NOMO-1 treated with dmso at 0.1 percent for 144 hours (cell line): ENCODE results near the gene INTS3.

ENCODE experiments used
- DNase-seq: peaks from one replicate; lab custom pipeline; 2025; ENCODE audit not compliant: unreplicated experiment; lab: John Stamatoyannopoulos, UW

Gene INTS3

DNA sequence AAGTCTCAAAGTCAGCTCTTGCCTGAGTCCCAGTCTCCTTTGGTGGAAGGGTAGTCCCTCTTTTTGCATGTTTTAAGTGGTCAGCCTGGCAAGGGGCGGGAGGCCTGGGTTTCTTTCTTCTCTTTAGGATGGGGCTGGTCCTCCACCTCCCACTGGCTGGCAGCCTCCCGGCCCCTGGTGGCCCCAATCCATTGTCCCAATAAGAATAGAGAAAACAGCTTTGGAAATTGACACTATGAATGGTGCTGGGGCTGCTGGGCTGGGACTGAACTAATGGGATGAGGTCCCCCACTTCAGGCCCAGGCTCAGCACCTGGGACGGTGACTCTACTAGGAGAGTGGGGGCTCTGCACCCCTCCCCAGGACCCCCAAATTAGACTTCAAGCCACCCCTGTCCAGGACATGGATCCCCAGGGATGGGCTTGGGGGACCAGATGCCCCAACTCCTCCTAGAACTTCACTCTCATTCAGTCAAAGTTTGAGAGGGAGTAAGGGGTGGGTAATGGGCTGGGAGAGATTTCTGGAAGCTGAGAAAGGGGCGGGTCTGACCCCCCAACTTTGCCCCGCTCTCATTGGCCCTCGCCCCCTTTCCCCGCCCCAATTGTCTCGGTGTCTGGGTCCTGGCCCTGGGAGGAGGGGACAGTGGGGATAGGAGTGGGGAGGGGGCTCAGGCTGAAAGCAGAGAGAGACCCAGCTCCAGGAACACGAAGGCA is 65.6 kb downstream of the INTS3 start:
- no peak for DNase-seq

DNA sequence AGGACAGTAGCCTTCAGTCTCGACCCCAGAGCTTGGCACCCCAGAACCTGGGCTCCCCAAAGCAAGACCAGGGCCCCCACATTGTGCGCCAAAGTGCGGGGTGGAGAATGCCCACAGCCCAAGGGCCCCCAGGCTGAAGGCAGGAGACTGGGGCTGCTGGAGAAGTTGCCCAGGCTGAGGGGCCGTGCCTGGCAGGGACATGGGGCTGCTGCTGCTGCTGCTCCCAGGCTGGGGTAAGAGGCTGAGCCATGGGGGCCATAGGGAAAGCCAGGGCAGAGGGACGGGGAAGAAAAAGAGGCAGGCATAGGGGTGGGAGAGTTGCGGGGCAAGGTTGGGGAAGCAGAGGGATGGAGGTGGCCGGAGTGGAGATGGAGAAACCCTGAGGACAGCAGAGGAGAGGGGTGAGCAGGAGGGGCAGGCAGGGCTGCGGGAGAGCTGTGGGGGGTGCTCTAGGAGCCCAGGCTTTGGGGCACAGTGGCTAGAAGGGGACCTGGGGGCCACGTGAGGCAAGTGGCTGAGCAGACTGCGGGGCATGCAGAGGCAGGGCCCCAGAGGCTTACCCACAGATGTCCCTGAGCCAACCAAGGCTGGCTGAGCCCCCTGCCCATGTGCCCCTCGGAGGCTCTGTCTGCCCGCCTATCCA is 66.2 kb downstream of the INTS3 start:
- DNase-seq, result no peak

DNA sequence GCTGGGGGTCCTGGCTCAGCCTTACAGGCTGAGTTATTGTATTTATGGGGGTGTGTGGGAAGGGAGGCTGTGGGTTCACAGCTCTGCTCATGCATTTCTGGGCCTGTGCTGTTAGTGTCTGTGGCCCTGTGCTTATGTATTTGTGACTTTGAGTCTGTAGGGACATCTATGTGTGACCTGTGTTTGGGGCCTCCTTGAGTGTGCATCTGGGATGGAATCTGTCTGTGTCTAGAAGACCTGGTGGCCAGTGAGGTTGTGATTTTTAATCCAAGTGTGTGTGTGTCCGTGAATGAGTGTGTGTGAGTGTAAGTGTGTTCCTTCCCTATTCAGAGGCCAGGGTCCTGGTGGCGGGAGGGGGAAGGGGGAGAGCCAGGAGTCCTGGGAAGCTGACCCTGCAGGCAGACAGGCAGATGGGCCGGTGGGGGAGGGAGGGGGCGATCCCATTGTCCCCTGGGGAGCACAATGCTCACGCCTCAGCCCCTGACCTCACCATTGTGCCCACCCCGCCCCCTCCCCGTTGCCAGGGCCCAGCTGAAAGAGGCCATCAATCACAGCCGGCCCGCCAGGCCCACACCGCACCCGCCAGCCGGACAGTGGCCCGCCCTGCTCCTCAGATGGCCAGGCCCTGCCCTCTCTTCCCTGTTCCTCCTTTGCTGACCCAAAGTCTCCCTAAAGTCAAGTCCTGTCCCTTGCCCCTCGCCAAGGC is 66.9 kb downstream of the INTS3 start:
- no peak for DNase-seq

DNA sequence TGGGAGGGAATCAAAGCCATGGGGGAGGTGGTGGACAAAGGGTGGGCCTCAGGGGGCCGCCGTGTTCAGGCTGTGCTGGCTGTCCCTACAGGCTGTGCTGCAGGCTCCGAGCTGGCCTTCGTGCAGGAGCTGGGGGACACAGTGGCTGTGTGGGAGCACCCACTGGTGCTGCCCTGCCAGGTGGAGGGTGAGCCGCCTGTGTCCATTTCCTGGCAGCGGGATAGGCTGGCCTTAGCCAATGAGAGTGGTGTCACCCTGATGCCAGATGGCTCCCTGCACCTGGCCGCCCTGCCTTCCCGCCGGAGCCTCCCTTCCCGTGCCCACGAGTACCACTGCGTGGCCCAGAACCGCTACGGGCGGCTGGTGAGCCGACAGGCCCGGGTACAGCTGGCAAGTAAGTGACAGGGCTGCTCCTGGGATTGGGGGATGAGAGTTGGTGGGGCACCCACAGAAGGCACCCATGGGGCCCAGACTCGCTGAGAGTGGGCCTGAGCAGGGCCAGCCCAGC is 67.5 kb downstream of the INTS3 start:
- no peak for DNase-seq

- no peak for DNase-seq
Measured at GRCh38 chr1:153795934-153796785, 68.3 kb downstream of the INTS3 start.

GRCh38 chr1:153796786-153797659 is 69.2 kb downstream of the INTS3 start:
- DNase-seq, result peak; percentile 43

- DNase-seq, result no peak
Measured at GRCh38 chr1:153798468-153798780, 70.6 kb downstream of the INTS3 start.

DNA sequence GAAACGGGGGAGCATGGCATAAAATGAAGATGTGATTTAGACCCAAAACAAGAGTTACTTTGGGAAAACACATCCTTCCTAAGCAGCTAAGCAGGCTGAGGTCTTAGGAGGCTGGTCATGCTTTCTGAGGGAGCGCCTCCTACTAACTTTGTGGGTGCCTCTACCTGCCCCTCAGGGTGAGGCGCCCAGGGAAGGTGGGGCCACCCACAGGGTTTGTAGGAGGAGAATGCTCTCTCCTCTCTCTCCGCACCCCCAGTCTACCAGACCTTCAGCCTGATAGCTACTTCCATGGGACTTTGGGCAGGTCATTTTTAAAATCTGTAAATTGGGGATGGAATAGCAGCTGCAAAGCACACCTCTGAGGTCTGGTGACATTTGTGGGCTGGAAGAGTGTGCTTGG is 71.2 kb downstream of the INTS3 start:
- DNase-seq, result no peak

DNA sequence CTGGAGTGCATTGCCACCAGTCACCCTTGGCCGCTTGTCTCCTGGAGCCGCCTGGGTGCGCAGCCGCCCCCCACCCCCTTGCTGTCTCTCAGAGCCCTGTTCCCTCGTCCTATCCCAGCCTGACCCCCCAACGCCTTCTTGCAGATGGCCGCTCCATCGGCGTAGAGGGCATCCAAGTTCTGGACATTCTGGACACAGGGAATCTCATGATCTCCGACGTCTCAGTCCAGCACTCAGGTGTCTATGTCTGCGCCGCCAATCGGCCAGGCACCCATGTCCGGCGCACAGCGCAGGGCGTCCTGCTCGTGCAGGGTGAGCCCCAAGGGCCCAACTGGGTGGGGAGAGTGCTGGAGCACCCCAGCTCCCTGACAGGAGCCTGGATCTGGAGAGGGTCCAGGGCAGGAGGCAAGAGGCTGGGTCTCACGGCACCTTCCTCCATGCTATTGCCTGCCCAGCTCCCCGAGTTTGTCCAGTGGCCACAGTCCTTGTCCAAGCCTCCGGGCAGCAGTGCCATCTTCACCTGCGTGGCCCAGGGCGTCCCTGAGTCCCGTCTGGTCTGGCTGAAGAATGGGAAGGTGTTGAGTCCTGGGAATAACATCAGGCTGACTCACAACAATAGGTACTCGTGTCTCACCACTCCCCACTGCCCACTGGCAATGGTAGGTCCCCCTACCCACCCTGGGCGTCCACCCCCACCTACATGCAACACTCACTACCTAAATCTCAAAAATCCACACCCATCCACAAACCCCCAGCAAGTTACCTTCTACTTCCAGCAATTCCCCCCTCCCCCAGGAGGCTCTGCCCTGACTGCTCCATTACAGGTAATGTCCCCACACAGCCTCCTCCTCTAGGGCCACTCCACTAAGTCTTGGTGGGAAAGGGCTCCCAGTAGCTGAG is 72.0 kb downstream of the INTS3 start:
- DNase-seq, result no peak

DNA sequence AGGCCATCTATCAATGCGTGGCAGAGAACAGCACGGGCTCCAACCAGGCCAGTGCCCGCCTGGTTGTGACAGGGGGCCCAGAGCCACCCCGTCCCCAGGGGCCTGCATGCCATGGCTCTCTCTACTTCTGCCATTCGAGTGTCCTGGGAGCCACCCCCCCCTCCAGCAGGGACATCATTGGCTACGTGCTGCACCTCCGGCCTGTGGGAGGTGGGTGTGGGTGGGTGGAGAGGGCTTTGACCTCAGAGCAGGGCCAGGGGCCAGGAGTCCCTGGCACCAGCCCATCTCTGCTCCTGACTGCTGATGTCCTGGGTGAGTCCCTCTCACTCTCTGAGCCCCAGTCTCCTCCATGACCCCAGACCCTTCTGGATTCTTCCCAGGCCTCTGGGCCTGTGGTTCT is 72.7 kb downstream of the INTS3 start:
- no peak for DNase-seq

DNA sequence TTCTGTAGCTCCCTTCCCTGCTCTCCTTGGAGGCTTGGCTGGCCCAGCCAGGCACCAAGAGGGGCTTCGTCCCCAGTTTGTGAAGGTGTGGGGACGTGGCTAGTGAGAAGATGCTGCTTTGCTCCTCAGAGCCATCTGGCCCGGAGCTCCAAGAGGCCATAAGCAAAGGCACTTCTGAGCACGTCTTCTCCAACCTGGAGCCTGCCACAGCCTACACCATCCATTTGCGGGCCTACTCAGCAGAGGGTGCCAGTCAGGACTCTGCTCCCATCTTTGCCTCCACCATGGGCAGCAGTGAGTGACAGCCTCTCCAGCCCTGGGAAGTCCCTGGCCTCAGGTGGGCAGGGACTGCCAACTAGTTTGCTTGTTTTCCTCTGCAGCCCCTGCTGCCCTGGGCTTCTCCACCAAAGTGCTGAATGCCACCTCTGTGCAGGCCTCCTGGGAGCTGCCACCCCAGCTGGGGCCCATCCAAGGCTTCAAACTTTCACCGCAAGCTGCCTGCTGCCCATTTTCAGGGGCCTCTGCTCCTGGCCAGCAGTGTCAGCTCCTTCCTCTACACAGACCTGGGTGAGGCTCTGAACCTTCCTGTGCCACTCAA is 73.3 kb downstream of the INTS3 start:
- no peak for DNase-seq

- DNase-seq, result no peak
Measured at GRCh38 chr1:153801786-153802697, 74.2 kb downstream of the INTS3 start.

GRCh38 chr1:153803470-153804056 is 75.7 kb downstream of the INTS3 start:
- DNase-seq, result no peak

DNA sequence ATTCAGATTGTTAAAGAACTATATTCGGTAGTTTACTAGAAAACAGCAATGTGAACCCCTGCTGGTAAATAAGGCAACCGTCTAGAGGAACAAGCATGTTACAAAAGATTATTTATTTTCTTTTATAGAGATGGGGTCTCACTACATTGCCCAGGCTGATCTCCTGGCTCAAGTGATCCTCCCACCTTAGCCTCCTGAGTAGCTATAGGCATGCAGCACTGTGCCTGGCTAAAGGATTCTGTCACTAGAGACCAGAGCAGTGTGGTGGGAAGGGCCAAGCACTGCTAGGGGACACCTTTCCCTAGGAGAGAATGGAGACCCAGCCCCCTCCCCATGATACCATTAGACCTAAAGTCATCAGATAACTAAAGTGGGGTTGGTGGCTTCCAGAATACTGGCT is 76.3 kb downstream of the INTS3 start:
- no peak for DNase-seq

DNA sequence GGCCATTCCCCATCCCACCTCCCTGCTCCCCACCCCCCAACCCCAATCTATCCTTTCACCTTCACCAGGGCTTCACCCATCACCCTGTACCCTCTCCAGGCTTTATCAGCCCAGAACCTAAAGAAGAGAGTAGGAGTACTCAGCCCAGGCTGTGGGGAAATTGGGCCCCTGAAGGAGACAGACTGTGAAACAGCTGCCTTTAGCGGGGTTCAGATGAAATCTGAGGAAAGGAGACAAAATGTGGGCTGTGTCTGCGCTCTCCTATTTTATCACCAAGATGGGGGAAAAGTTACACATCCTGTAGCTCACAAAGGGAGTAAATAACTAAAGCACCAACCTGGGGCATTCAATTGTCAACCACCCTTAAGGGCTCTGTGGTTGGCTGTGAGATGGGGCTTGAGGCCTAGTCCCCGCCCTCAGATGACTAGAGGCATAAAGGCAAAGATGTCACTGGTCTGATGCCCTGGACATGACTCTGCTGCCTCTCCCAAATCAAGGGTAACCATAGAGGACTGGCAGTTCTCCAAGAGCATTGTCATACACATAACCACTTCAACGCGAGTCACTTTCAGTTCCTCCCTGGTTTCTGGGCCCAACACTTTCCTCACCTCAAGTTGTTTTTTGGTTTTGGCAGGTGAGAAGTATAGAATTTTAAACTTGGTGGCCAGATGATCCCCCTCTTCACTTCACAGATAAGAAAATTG is 77.3 kb downstream of the INTS3 start:
- peak; percentile 92 for DNase-seq

DNA sequence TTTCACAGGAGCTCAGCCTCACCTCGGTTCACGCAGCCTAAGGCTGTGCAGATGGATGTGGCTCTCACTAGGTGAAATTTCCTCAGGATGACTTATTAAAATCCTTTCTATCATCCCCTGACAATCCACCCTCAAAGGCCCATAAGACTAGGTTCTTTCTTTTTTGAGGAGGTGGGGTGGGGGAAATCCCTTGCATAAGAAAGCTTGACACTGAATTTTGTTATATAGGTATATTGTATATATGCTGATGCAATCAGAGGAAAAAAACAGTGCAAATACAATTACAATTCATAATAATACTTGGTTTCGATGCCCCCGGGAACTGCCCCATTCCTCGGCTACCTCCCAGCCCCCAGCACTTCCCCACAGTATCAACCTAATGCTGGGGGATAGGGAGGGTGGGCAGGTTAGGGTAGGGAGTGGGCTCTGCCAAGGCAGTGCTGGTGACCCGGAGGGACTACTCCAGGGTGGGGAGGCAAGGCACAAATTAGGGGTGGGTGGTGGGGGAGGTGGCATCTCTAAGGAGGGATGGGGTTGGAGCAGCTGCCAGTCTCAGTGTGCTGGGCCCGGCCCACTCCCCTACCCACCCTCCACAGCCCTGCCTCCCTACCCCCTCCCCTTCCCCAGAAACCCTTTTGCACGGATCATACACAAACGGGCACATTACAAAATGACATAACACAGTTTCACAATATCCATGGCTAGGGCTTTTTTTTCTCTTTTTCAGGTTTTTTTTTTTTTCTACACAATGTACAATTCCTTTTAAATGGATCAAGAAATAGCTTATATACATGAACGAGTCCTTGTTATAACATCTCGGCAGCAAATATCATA is 78.3 kb downstream of the INTS3 start:
- DNase-seq, result peak; percentile 19
